GM18498 (cell line): ENCODE data around the gene VSTM2L.

Source experiments
- ATAC-seq: cut with Tn5 transposase; IDR thresholded peaks from one replicate; pipeline ENCODE4 v1.9.1; 2021; ENCODE audit warnings: mild to moderate bottlenecking, moderate library complexity; ENCODE audit not compliant: unreplicated experiment

VSTM2L gene

DNA sequence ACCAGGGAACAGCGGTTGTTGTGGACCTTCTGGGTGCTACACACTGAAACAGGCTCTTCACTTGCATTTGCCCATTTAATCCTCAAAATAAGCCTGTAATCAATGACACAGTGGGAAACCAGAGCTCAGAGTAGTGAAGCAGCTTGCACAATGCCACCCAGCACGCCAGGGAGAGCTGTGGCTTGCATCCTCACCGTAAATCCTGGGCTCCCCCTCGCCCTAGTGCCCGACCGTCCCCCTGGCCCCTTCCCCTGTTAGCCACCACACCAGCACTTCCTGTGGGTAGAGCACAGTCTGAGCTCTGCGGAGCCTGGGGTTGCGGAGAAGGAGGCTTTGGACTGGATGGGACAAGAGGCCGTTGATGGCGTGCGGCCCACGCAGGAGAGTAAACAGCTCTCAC, 14.5 kb downstream of the VSTM2L start:
- no peak for ATAC-seq

DNA sequence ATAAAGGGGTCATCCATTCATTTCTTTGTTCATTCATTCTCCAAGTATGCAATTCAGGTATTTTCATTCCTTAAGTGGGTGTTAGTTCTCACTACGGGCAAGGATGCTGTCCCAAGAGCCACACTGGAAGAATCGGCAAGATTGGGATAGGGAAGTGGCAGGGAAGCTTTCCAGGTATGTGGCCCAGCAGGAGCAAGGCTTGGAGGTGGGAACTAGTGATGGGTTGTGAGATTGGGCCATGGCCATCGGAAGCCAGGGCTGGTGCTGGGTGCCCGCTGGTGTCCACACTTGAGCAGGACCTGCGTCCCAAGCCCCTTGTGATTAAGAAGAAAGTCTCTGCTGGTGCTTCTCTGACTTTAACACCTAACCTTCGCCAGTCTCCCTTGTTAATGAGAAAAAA, 15.1 kb downstream of the VSTM2L start:
- no peak for ATAC-seq

DNA sequence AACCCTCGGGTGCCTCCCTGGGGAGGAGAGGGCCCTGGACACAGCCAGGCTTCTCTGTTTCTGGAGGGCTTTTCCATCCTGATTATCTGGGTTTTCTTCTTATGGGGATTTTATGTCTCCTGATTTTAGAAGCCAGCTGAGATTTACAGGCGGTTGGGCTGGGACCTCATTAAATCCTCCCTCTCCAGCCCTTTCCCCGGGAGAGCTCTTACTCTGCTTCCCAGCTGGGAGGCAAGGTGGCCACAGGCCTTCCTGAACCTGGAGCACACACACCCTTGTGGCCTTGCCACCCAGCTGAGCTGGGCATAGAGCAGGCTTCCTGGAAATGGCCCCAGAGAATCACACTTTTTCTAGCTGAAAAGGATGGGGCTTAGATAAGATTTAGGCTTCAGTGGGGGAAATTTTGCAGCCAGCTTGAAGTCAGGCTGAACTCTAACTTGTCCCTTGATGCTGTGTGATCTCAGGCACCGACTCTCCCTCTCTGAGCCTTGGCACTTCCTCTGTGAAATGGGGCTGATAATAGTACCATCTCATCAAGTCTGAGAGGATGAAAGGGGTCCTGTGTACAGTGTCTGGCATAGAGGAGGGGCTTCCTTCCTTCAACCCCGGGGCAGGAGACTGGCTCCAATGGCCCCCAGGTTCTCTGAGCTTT, 16.6 kb downstream of the VSTM2L start:
- ATAC-seq: no peak

DNA sequence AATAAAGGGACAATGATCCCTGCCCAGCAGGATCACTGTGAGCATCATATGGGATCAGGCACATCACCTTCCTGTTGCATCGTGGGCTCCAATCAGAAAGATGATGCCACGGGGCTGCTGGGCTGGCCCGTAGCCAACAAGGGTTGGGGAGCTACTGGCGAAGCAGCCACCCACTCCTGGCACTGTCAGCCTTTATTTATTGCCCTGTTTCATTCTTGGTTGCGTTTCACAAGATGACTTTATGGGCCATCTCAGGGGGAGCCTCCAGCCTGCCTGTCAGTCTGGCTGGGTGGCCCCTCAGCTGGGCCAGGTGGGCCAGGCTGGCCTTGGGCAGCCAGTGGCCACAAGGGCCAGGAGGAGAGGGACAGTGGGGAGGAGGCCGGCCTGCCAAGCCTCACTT, 17.3 kb downstream of the VSTM2L start:
- ATAC-seq: no peak

DNA sequence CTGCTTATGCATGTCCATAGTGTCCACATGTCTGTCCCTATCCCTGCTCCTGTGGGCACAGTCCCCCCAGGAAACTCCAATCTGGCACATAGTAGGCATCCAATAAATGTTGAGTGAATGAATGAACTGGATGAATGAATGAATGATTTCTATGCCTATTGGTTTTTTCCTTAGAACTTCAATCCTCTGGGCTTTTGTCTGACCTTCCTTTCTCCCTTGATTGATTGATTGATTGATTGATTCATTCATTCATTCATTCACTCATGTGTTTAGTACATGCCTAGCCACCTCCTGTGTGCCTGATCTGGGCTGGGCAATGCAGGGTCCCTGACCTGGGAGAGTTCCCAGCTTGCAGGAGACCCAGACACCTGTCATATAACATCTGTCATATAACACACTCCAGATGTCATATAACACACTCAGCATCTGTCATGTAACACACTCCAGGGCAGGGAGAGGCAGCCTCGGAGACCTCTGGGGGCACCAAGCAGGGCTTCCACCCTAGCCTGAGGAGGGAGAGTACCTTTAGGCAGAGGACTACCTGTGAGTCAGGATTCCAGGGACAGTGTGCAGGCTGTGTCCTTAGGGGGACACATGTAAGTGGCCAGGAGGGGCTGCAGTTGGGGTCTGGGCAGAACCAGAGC, 17.9 kb downstream of the VSTM2L start:
- ATAC-seq: no peak

DNA sequence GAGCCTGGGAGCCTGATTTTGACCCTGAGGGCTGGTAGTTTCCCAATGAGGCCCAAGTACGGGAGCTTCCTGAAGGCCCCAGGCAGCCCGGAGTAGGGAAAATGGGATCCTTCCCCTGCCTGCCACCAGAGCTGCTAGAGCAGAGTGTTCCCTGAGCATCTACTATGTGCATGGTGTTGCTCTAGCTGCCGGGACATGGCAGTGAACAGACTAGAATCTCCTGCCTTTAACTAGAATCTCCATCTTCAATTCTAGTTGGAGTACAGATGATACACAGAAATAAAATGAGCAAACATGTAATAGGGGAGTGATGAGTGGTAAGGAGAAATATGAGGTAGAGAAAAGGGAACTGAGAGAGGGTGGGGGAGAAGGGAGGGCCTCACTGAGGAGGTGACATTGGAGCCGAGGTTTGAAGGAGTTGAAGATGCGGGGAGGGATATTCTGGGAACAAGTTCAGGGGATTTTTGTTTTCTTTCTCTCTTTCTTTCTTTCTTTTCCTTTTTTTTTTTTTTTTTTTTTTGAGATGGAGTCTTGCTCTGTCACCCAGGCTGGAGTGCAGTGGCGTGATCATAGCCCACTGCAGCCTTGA, 18.5 kb downstream of the VSTM2L start:
- ATAC-seq: peak; percentile 67

DNA sequence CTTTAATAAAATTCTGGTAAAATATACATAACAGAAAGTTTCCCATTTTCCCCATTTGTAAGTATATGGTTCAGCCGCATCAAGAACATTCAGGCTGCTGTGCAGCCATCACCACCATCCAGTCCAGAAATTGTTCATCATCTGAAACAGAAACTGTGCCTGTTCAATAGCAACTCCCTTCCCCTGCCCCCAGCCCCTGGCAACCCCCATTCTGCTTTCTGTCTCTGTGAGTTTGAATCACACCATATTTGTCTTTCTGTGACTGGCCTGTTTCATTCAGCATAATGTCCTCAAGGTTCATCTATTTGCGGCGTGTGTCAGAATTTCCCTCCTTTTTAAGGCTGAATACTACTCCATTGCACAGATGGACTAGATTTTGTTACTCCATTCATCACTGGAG, 19.1 kb downstream of the VSTM2L start:
- ATAC-seq: peak; percentile 81

DNA sequence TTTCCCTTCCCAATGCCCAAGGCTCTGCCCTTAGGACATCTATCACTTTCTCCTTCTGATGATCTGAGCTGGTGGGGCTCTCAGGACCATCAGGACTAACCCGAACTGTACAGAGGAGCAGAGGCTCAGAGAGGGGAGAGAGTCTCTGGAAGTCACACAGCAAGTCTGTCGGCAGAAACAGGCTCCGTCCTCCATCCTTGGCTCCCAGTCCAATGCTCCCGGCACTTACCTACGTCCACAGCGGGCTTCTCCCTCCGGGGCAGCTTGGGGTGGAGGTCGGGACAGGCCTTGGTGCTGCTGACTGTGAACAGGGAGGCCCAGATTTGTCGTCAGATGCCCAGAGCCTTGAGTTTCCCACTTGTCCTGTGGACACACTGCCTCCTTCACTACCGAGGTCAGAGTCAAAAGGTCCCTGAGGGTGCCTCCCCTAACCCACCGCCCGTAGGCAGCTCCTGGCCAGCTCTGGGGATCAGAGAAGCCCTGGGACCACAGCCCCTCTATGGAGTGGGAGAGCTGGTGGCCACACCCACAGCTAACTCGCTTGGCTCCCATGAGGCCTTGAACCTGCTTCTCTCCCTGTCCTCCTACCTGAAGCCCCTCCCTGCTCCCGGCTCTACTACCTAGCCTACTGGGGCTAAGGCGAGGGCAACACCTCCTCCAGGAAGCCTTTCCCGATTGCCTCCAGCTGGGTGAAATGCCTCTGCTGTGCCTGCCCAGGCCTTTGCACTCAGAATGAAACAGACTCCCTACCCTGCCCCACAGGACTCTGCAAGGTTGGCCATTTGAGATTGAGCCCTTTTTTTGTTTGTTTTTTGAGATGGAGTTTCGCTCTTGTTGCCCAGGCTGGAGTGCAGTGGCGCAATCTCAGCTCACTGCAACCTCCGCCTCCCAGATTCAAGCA, 22.6 kb downstream of the VSTM2L start:
- no peak for ATAC-seq

DNA sequence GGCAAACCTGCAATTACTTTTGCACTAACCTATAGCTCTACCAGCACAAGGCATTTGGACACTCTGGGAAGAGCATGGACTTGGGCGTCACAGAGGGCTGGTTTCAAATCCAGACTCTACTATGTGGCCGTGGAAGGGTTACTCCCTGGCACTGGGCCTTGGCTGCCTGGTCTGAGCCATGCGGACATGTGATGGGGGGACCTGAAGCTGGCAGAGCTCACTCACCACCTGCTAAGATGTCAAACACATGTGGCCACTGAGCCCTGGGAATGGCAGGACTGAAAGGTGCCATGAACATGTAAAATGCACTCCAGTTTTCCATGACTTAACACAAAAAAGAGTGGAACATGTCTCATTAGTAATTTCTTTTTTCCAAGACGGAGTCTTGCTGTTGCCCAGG, 23.7 kb downstream of the VSTM2L start:
- no peak for ATAC-seq

DNA sequence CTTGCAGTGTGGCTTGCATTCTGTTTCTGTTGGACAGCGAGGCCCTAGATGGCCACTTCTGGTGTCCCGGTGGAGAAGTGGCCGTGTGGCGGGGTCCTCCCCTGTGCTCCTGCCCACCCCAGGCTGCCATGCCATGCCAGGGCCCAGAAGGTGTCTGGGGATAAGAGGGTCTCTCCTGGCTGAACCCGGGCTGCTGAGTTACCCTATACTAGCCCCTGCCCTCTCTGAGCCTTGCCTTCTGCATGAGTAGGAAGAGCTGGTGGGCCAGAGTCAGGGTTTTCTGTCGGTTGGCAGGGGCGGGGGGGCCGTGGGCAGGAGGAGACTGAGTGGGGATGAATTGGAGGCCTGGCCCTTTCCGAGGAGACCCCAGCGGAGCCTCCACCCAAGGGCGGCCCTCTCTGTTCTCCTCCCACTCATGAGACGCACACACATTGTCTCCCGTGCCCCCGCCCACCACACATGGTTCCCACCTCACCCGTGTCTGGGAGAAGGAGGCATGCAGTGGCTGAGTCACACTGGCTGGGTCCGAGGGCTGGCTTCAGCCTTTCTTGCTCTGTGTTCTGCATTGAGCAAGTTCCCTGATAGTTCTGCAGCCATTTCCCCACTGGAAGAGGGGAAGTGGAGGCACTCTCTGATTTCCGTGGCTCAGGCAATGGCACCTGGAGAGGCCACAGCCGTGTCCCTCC, 24.6 kb downstream of the VSTM2L start:
- ATAC-seq: no peak

DNA sequence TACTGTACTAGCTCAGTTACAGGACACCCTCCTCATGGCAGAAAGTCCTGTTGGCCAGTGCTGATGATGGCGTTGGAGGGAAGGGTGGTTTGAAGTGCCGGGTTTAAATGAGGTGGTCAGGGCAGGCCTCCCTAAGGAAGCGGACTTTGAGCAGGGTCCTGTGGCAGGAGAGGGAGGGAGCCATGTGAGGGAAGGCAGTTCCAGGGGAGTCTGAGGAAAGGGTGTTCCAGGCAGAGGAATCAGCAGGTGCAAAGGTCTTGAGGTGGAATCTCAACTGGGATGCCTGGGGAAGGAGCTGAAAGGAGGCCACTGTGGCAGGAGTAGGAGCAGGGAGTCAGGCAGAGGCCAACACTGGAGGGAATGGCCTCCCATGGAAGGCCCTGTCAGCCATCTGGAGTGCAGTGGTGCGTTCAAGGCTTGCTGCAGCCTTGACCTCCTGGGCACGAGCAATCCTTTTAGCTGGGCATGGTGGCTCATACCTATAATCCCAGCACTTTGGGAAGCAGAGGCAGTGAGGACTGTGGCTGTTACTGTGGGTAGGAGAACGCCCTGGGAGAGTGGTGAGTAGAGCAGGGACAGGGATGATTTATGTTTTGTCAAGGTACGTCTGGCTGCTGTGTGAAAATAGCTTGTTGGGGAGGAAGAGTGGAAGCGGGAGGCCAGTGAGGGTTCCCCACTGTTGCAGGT, 26.2 kb downstream of the VSTM2L start:
- ATAC-seq: no peak

DNA sequence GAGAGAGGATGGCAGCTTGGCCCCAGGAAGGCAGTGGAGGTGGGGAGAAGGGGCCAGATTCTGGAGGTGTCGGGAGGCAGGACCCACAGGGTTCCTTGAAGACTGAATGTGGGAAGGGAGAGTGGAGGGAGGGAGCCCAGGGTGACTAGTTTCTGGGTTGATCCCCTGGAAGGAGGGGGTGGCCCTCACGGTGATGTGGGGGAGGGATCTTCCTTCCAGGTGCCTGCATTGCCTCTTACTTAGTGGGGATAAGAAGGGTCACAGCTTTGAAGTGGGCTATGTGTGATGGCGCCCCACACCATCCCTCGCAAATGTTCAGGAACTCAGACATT, 26.7 kb downstream of the VSTM2L start:
- no peak for ATAC-seq

DNA sequence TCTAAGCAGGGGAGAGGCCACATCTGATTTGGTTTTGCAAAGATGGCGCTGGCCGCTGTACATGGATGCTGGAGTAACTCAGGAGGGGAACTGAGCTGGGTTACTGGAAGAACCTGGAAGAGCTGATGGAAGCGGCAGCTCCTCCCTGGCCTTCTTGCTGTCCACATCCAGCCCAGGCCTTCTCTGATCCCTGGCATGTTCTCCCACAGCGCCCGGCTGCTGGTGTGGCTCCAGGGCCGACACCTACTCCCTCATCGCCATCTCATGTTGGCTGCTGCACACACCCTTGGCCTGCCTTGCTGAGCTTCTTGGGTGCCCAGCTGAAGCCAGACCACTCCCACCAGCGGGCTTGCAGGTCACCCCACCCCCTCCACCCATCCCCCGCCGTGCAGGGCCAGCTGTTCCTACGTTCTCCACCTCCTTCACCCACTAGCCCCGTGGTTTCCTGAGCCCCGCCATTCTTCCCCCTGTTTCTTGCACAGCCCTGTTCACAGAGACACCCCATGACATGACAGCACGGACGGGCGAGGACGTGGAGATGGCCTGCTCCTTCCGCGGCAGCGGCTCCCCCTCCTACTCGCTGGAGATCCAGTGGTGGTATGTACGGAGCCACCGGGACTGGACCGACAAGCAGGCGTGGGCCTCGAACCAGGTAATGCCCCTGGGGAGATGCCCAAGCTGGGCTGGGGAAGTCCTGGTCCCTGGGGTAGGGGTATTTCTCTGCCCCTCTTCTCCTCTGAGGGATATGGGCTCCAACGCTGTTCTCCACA, 28.4 kb downstream of the VSTM2L start:
- no peak for ATAC-seq

DNA sequence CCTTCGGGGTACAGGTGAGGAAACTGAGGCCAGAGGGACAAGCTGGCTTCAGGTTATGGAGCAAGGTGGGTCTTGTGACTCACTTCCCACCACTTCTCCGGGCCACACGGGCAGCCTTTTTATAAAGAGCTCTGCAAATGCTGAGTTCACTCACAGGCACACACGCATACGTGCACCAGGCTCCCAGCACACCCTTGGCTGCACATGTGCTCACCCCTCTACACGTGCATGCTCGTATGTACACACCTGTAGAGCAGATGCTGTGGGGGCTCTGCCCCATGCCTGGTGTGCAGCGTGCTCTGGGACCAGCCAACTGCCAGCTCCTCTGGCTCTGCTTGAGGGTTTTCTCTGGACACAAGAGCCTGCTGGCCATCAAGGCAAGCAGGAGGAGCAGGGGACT, 29.1 kb downstream of the VSTM2L start:
- ATAC-seq: no peak

DNA sequence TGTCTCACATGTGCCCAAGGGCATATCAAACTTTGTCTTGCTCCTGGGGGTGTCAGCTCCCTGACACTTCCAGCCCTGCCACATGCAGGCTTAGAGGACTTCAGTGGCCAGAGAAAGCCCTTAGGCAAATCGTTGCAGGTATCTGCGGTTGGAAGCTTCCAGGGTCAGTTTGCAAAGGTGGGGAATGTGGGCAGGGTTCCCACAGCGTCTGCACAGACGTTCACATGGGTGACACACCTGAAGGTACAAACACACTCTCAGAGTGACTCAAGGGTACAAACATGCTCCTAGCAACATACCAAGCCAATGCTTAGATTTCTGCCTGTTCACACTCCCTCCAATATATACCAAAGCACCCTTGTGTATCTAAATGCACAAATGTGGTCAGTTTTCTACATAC, 30.0 kb downstream of the VSTM2L start:
- no peak for ATAC-seq

DNA sequence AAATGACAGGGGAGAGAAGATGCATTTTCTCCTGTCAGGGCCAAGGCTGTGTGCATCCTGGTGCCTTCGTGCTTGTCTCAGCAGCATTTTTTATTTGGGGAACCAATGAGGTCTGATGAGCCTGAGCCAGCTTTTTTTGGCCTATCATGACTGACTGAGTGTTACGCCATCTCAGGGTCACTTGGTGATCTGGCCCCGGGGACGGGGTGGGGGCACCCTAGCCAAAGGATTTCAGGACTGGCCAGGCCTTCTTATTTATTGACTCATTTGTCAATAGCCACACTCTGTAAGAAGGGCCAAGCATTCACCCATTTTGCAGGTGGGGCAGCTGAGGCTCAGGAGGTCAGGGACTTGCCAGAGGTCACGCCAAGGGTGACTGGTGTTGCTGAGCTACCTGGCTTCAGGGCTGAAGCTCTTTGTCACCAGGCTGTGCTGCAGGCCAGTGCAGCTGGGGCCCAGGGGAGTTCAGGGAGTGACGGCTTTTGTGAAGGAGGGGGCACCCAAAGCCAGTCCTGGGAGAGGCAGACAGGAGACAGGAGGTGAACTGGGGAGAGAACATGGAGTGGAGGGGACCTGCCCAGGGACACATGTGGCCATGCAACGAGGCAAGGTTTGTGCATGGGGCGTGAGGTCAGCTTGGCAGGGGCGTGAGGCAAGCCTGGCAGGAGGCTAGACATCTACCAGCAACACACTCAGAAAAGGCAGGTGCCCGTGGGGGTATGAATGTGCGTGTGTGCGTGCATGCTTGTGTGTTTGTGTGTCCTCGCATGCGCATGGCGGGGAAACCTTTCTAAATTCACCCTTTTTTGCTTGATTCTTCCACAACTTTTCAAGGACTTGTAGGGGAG, 31.1 kb downstream of the VSTM2L start:
- no peak for ATAC-seq

DNA sequence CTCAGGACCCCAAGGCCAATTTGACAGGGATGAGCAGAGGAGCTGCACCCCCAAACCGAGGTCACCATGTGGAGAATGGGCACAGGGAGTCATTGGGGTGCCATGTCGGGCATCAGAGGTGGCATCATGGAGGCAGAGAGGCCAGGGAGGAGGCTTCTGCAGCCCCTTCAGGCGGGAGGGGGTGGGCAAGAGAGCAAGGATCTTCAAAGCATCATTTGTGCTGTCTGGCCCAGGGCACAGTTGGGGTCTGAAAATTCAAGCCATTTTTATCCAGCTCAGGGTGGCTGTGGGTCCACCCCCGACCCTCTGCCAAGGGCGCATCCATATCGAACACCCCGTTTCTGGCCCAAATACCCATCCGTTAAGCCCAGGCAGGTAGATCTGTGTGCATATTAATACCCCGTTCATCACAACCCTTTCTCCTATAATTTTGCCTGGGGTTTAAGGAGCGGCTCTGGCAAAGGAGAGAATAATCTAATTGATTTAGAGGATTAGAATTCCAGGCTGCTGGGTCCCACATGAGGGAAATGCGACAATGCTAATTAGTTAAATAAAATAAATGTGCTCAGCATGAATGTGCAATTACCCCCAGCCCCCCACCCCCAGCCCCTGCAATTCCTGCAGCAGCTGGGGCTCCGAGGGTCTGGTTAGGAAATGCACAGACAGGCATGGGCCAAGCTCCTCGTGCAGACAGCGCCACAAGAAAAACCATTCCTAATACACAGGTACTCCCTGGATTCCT, 31.9 kb downstream of the VSTM2L start:
- no peak for ATAC-seq

DNA sequence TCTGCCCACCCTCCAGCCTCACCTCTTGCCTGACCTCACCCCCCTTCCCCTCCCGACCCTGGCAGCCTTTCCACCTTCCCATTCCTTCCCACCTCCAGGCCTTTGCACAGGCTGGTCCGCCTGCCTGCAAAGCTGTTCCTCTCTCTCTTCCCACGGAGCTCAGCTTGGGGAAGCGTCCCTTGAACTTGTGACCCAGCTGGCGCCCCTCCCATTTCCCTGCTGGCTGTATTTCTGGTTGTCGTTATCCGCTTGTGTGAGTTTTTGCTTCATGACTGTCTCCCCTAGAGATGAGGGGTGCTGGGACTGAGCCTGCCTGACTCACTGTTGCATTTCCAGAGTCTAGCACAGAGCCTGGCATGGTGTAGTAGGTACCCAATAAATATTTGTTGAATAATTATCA, 32.5 kb downstream of the VSTM2L start:
- ATAC-seq: no peak
